Endothelial cell of umbilical vein (primary cell): Measurements from ENCODE around the gene KSR1.
"Not testable (repeated sequence)": the region's sequence is repeated elsewhere in the genome, so short reads cannot be mapped to it uniquely, and the experiment has no call there.

Source experiments
- CTCF ChIP-seq, 2 donors: IDR thresholded peaks; 1 replicate in 1 of 2; 2 replicates in 1 of 2; pipeline ENCODE4 v1.5.1; 2011; ENCODE audit warnings: low read length in 2 of 2, mild to moderate bottlenecking in 2 of 2, moderate library complexity in 2 of 2, control low read depth in 1 of 2, inconsistent platforms in 1 of 2, low read depth in 1 of 2; ENCODE audit not compliant: insufficient read depth in 1 of 2; ENCODE audit errors: extremely low read depth in 1 of 2
- EZH2 ChIP-seq: IDR thresholded peaks from 2 replicates; pipeline ENCODE4 v1.6.1; 2012; ENCODE audit warnings: borderline replicate concordance, low read depth, mild to moderate bottlenecking, moderate library complexity, low read length, inconsistent platforms; ENCODE audit not compliant: severe bottlenecking
- JUN ChIP-seq: IDR thresholded peaks from 2 replicates; pipeline ENCODE4 v1.6.1; 2011; ENCODE audit warnings: borderline replicate concordance, low read depth; ENCODE audit not compliant: insufficient read length, insufficient read depth
- POLR2A ChIP-seq: IDR thresholded peaks from 2 replicates; pipeline ENCODE4 v1.6.1; 2012; ENCODE audit warnings: low read depth, mild to moderate bottlenecking, control low read depth, low read length
- POLR2AphosphoS5 ChIP-seq: IDR thresholded peaks from 2 replicates; pipeline ENCODE4 v1.6.1; 2012; ENCODE audit warnings: low read depth, mild to moderate bottlenecking, control low read depth, low read length, moderate library complexity; ENCODE audit not compliant: insufficient read depth
- TF ChIP-seq, protein P1 (sequence below): IDR thresholded peaks from 2 replicates; pipeline ENCODE4 v1.6.1; 2011; ENCODE audit not compliant: insufficient read depth, insufficient read length

DNA sequence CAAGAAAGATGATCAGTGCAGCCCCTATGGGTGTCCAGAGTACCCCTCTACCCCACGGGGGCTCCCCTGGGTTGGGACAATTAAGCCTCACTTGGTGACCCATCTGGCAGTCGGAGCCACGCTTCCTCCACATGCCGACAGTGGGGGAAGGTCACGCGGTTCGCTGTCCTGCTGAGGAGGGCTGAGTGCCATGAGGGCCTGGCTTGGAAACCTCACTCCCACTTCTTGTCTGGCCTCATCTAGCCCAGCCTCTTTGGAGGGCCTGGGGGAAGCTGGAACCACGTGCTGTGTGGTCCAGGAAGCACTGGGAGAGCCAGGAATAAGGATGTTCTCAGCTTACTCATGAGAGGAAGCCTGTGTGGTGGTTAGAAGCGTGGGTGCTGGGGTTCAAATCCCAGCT is 176.5 kb downstream of the KSR1 start:
- TF ChIP-seq CTCF (IDR thresholded peaks at IDR 0.05; ENCODE audit: extremely low read depth in 1 of 2, insufficient read depth in 1 of 2, low read depth in 1 of 2, low read length in 2 of 2); EZH2; POLR2A; POLR2AphosphoS5; JUN: not testable (repeated sequence)
- TF ChIP-seq, protein P1, sequence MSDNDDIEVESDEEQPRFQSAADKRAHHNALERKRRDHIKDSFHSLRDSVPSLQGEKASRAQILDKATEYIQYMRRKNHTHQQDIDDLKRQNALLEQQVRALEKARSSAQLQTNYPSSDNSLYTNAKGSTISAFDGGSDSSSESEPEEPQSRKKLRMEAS: peak; percentile 88
